ENCODE data around the gene DCHS1.

GRCh38 chr11:6695377-6695776, 39.8 kb upstream of the DCHS1 start:
- TF ChIP-seq CTCF (IDR thresholded peaks at IDR 0.05; ENCODE audit: low read depth, low read length, missing input control) (no peak), JUND (IDR thresholded peaks at IDR 0.05) (peak; percentile 83 to 86), EGR1 (IDR thresholded peaks at IDR 0.05; ENCODE audit: low read depth in 2 of 2) (no peak), HNF4G (IDR thresholded peaks at IDR 0.05) (no peak), REST (IDR thresholded peaks at IDR 0.05) (no peak), TAF1 (conservative IDR thresholded peaks at IDR 0.05) (no peak), RXRA (IDR thresholded peaks at IDR 0.05) (peak; percentile 20 to 52), RAD21 (IDR thresholded peaks at IDR 0.05) (no peak), YY1 (IDR thresholded peaks at IDR 0.05) (no peak), MAX (IDR thresholded peaks at IDR 0.05) (no peak), ZBTB33 (IDR thresholded peaks at IDR 0.05) (no peak), FOXA1 (IDR thresholded peaks at IDR 0.05) (no peak)
